ENCODE data around the gene ESRRG.
"Not testable (repeated sequence)": the region's sequence is repeated elsewhere in the genome, so short reads cannot be mapped to it uniquely, and the experiment has no call there.

ESRRG gene

GRCh38 chr1:216710055-216710454, 13.2 kb downstream of the ESRRG start:
- DNase-seq (ENCODE audit: low spot score) = no peak
- Histone ChIP-seq H3K27ac (no peak overlapping the region), H3K4me3 (no peak overlapping the region)
- TF ChIP-seq, protein P1, sequence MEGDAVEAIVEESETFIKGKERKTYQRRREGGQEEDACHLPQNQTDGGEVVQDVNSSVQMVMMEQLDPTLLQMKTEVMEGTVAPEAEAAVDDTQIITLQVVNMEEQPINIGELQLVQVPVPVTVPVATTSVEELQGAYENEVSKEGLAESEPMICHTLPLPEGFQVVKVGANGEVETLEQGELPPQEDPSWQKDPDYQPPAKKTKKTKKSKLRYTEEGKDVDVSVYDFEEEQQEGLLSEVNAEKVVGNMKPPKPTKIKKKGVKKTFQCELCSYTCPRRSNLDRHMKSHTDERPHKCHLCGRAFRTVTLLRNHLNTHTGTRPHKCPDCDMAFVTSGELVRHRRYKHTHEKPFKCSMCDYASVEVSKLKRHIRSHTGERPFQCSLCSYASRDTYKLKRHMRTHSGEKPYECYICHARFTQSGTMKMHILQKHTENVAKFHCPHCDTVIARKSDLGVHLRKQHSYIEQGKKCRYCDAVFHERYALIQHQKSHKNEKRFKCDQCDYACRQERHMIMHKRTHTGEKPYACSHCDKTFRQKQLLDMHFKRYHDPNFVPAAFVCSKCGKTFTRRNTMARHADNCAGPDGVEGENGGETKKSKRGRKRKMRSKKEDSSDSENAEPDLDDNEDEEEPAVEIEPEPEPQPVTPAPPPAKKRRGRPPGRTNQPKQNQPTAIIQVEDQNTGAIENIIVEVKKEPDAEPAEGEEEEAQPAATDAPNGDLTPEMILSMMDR (IDR thresholded peaks at IDR 0.05) = no peak

DNA sequence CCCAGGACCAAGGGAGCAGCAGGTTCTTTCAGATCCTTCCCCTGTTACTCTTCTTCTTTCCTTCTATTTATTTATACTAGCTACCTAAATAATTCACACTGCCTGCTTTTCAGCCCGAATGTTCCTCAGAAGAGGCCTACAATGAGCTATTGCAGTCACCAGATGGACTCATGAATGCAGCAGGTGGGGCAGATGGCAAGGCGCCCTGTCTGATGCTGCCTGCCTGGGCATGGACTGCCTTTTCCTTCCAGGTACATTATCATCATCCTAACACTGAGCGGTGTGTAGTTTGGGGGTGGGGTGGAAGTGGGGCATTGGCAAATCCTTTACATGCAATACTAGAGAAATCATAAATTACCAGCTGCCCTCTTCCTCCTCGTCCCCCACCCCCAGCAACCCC, 17.6 kb downstream of the ESRRG start:
- TF ChIP-seq, protein P1 (IDR thresholded peaks at IDR 0.05) = no peak
- Histone ChIP-seq H3K27ac (no peak overlapping the region), H3K4me3 (no peak overlapping the region)
- DNase-seq (ENCODE audit: low spot score) = no peak

DNA sequence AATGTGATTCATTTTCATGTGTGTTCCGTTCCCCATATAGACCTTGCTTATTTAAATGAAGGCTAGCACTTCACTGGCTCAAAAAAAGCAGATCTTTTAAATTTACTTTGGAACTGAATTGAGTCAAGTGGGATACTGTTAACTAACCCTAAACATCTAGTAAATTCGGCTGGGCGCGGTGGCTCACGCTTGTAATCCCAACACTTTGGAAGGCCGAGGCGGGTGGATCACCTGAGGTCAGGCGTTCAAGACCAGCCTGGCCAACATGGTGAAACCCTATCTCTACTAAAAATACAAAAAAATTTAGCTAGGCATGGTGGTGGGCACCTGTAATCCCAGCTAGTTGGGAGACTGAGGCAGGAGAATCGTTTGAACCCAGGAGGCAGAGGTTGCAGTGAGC, 19.2 kb downstream of the ESRRG start:
- H3K27ac ChIP-seq; DNase-seq (ENCODE audit: low spot score); H3K4me3 ChIP-seq: not testable (repeated sequence)

GRCh38 chr1:216702170-216702569, 21.1 kb downstream of the ESRRG start:
- no peak for DNase-seq (ENCODE audit: low spot score)
- TF ChIP-seq, protein P1 (IDR thresholded peaks at IDR 0.05) = no peak
- no peak overlapping the region for H3K27ac ChIP-seq
- no peak overlapping the region for H3K4me3 ChIP-seq

DNA sequence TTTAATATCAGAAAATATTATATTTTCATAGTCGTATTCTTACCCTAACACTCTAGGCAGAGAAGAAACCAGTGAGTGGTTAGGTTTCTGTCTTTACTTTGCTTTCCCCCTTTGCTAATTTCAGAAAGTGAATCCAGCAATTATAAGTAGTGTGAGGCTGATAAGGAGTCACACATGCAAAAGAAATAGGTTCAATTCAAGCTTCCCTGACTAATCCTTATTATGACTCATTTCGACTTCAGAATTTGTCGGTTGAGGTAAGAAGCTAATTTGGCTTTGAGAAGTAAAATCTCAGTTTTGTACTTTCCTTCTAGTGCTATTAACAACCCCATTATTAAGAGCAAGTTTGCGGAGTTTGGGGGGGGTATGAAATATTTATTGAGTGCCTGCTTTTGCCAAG, 22.4 kb downstream of the ESRRG start:
- H3K4me3 ChIP-seq = no peak overlapping the region
- no peak for DNase-seq (ENCODE audit: low spot score)
- TF ChIP-seq, protein P1 (IDR thresholded peaks at IDR 0.05) = no peak
- H3K27ac ChIP-seq = no peak overlapping the region

DNA sequence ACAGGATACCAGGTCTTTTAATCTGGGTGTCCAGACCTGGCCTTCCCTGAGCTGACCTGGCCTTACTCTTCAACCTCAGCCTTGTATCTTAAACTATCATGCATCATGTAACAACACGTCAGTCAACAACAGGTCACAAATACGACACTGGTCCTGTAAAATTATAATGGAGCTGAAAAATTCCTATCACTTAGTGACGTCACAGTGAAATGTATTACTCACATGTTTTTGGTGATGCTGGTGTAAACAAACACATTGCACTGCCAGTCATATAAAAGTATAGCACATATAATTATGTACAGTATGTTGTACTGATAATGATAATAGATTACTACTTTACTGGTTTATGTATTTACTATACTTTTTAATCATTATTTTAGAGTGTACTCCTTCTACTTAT, 31.5 kb downstream of the ESRRG start:
- Histone ChIP-seq H3K27ac (no peak overlapping the region), H3K4me3 (no peak overlapping the region)
- DNase-seq (ENCODE audit: low spot score) = no peak
- TF ChIP-seq, protein P1 (IDR thresholded peaks at IDR 0.05) = no peak

- Histone ChIP-seq H3K27ac (no peak overlapping the region), H3K4me3 (no peak overlapping the region)
- TF ChIP-seq, protein P1 (IDR thresholded peaks at IDR 0.05) = no peak
- DNase-seq (ENCODE audit: low spot score) = no peak
Observed at GRCh38 chr1:216690603-216691002, 32.6 kb downstream of the ESRRG start.

DNA sequence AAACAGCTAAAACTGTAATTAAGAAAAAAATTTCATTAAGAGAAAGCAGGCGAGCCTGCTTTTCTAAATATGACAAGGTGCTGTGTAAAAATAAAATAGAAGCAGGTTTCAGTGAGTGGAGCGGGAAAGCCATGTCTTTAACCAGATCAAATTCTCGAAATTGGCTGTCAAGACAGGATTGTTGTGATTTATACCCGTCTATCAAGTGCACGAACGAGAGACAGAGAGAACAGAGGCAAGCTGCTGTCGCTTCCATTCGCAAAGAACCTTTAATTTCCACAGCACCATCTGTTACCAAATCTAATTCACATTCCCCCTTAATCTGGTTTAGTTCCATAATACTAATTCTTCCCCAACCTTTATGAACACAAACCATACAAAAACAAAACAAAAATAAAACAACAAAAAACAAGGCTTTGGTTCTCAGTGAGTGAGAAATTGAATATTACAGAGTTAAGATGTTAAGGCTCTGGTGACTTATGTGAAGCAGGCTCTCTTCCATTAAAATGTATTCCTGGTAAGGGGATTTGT, 35.0 kb downstream of the ESRRG start:
- no peak overlapping the region for H3K27ac ChIP-seq
- no peak for DNase-seq (ENCODE audit: low spot score)
- TF ChIP-seq, protein P1 (IDR thresholded peaks at IDR 0.05) = no peak
- no peak overlapping the region for H3K4me3 ChIP-seq
